Natural killer cell (primary cell): ENCODE measurements around the gene TNK1. TPM values are rescaled to one million over a fixed set of nuclear protein-coding genes. Genes with fewer than 3 reads are reported as not detected.
A peak's percentile ranks its signal among the peaks of the same experiment; 100 is the strongest.

Experiments
- ATAC-seq, 3 donors: fragments of 150-1000 bp in 2 of 3; fragments of 200-7000 bp in 1 of 3; cut with Tn5 transposase; 1 replicate in 1 of 3; 2 replicates in 2 of 3; pipeline ENCODE4 v1.10.0; 2021; ENCODE audit warnings: mild to moderate bottlenecking in 2 of 3, moderate library complexity in 2 of 3
- DNase-seq, 2 donors: peaks; one replicate each; pipeline versions ENCODE4 v3.0.0 to v3.0.0-alpha.2; 2013 to 2021; ENCODE audit warnings: mixed read lengths in 1 of 2
- H3K27ac ChIP-seq: one replicate; pipeline ENCODE4 v1.5.1; 2013; ENCODE audit warnings: mild to moderate bottlenecking, low read length
- H3K27me3 ChIP-seq: one replicate; pipeline ENCODE4 v1.6.1; 2013; ENCODE audit warnings: low read length; ENCODE audit not compliant: control insufficient read depth, insufficient read depth
- H3K36me3 ChIP-seq: one replicate; pipeline ENCODE4 v1.6.1; 2013; ENCODE audit warnings: low read length; ENCODE audit not compliant: control insufficient read depth, insufficient read depth
- H3K4me1 ChIP-seq: one replicate; pipeline ENCODE4 v1.6.1; 2013; ENCODE audit warnings: low read length; ENCODE audit not compliant: control insufficient read depth, insufficient read depth
- H3K4me3 ChIP-seq: one replicate; pipeline ENCODE4 v1.5.1; 2013; ENCODE audit warnings: low read length
- H3K9me3 ChIP-seq: one replicate; pipeline ENCODE4 v1.6.1; 2013; ENCODE audit warnings: low read length; ENCODE audit not compliant: control insufficient read depth, insufficient read depth
- H3K27ac Mint-ChIP-seq, 2 donors: one replicate each; pipeline ENCODE4 v1.8.0; 2022; ENCODE audit warnings: mild to moderate bottlenecking in 2 of 2, mixed read lengths in 2 of 2, moderate library complexity in 1 of 2
- H3K27me3 Mint-ChIP-seq, 2 donors: one replicate each; pipeline ENCODE4 v1.8.0; 2022; ENCODE audit warnings: low read depth in 2 of 2, mixed read lengths in 2 of 2
- H3K36me3 Mint-ChIP-seq: one replicate; pipeline ENCODE4 v1.8.0; 2022; ENCODE audit warnings: mixed read lengths
- H3K4me1 Mint-ChIP-seq, 2 donors: one replicate each; pipeline ENCODE4 v1.8.0; 2022; ENCODE audit warnings: mixed read lengths in 2 of 2
- H3K4me3 Mint-ChIP-seq: one replicate; pipeline ENCODE4 v1.8.0; 2022; ENCODE audit warnings: mild to moderate bottlenecking, moderate library complexity, mixed read lengths
- H3K9me3 Mint-ChIP-seq, 2 donors: one replicate each; pipeline ENCODE4 v1.8.0; 2022; ENCODE audit warnings: mixed read lengths in 2 of 2
- WGBS: methylation state at CpG from one replicate; pipeline ENCODE4 v1.1.7; 2013; ENCODE audit warnings: missing lambda C conversion rate; ENCODE audit not compliant: insufficient coverage; 5-methylcytosine and 5-hydroxymethylcytosine counted together
- intact Hi-C: fragments of 100-400 bp; cut with micrococcal nuclease; formaldehyde crosslinking; loops from one replicate; pipeline ENCODE4 v1.14.2; 2022
- total RNA-seq, 4 donors: library from RNA; stranded (reverse); fragments of 120-200 nt in 1 of 4; gene quantifications; one replicate each; pipeline versions ENCODE4 v1.2.3 to v1.2.4, GENCODE V29; 2013 to 2022
- TF ChIP-seq, protein P1 (sequence below): fragments of 200-600 bp; IDR thresholded peaks from one replicate; pipeline ENCODE4 v1.8.0; 2022; ENCODE audit warnings: antibody characterized with exemption

TNK1 gene
- total RNA-seq, 3 donors from 2014 or later (not counting 1 experiment from before 2014, with no cell fraction given) = 0.18 to 1.7 (median 0.73) TPM

DNA sequence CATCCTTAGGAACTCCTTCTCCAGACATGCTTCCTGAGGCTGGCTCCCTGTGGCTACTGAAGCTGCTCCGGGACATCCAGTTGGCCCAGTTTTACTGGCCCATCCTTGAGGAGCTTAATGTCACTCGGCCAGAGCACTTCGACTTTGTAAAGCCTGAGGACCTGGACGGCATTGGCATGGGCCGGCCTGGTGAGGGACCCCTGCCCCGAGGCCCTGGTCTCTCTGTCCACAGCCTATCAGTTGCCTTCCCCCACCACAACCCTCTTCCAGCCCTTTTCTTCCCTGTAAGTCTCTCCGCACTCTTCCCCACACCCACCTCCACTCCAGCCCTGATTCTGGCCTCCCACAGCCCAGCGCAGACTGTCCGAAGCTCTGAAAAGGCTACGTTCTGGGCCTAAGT is 2.0 kb downstream of the TNK1 start:
- Mint-ChIP-seq H3K4me3 (peak overlapping the region; percentile 55), H3K36me3 (peaks cover 10% of the 10 kb centered on the region), H3K27me3 (peaks cover 30 to 38% of the 10 kb centered on the region in 2 donors), H3K27ac (no peak overlapping the region), H3K4me1 (peaks cover 0 to 11% of the 10 kb centered on the region in 2 donors), H3K9me3 (no peaks in the 10 kb centered on the region)
- Histone ChIP-seq H3K36me3 (no peaks in the 10 kb centered on the region), H3K4me1 (peaks cover 22% of the 10 kb centered on the region), H3K27ac (no peak overlapping the region), H3K4me3 (no peak overlapping the region), H3K27me3 (peaks cover 27% of the 10 kb centered on the region), H3K9me3 (no peaks in the 10 kb centered on the region)
- TF ChIP-seq, protein P1, sequence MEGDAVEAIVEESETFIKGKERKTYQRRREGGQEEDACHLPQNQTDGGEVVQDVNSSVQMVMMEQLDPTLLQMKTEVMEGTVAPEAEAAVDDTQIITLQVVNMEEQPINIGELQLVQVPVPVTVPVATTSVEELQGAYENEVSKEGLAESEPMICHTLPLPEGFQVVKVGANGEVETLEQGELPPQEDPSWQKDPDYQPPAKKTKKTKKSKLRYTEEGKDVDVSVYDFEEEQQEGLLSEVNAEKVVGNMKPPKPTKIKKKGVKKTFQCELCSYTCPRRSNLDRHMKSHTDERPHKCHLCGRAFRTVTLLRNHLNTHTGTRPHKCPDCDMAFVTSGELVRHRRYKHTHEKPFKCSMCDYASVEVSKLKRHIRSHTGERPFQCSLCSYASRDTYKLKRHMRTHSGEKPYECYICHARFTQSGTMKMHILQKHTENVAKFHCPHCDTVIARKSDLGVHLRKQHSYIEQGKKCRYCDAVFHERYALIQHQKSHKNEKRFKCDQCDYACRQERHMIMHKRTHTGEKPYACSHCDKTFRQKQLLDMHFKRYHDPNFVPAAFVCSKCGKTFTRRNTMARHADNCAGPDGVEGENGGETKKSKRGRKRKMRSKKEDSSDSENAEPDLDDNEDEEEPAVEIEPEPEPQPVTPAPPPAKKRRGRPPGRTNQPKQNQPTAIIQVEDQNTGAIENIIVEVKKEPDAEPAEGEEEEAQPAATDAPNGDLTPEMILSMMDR = no peak
- intact Hi-C loops = no loop called here
- ATAC-seq (no peak), DNase-seq (no peak)
- 99% methylated on average over 10 of the region's 10 CpGs for WGBS

DNA sequence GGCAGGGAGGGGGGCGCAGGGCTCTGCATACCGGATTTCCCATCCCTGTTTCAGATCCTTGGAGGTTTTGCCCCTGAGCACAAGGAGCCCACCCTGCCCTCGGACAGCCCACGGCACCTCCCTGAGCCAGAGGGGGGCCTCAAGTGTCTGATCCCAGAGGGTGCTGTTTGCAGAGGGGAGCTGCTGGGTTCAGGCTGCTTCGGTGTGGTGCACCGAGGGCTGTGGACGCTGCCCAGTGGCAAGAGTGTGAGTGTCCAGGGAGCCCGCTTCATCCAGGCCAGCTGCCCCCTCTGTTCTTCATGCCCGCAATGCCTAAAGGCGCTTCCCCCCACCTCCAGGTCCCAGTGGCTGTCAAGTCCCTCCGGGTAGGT is 2.5 kb downstream of the TNK1 start:
- TF ChIP-seq, protein P1 = no peak
- peaks cover 27% of the 10 kb centered on the region for H3K27me3 ChIP-seq
- H3K4me1 ChIP-seq = peaks cover 22% of the 10 kb centered on the region
- peaks cover 4% of the 10 kb centered on the region for H3K36me3 ChIP-seq
- DNase-seq = no peak
- no peaks in the 10 kb centered on the region for H3K9me3 ChIP-seq
- 93% methylated on average over 11 of the region's 11 CpGs for WGBS
- Mint-ChIP-seq H3K27ac (no peak overlapping the region), H3K9me3 (no peaks in the 10 kb centered on the region), H3K27me3 (peaks cover 30 to 35% of the 10 kb centered on the region in 2 donors), H3K4me1 (peaks cover 0 to 11% of the 10 kb centered on the region in 2 donors), H3K36me3 (peaks cover 10% of the 10 kb centered on the region), H3K4me3 (peak overlapping the region; percentile 45)
- intact Hi-C loops = no loop called here
- no peak overlapping the region for H3K4me3 ChIP-seq
- no peak overlapping the region for H3K27ac ChIP-seq
- ATAC-seq = no peak

DNA sequence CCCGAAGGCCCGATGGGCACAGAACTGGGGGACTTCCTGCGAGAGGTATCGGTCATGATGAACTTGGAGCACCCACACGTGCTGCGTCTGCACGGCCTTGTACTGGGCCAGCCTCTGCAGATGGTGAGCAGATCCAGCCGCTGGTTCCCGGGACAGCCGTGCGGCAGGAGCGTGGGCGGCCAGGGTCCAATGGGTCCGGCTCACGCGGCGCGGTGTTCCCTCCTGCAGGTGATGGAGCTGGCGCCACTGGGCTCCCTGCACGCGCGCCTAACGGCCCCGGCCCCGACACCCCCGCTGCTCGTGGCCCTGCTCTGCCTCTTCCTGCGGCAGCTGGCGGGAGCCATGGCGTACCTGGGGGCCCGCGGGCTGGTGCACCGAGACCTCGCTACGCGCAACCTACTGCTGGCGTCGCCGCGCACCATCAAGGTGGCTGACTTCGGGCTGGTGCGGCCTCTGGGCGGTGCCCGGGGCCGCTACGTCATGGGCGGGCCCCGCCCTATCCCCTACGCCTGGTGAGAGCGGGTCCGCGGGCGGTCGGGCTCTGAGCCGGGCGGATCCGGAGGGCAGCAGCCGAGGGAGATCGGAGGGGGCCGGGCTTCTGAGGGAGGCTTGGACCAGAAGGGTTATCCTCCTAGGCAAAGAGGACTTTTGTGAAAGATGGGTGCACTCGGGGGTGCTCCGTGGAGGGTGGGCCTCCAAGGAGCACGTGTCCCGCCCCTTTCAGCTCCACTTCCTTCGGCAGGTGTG is 3.0 kb downstream of the TNK1 start:
- H3K9me3 ChIP-seq = no peaks in the 10 kb centered on the region
- peaks cover 0 to 11% of the 10 kb centered on the region in 2 donors for H3K4me1 Mint-ChIP-seq
- peaks cover 27% of the 10 kb centered on the region for H3K27me3 ChIP-seq
- peaks cover 9% of the 10 kb centered on the region for H3K36me3 Mint-ChIP-seq
- H3K9me3 Mint-ChIP-seq = no peaks in the 10 kb centered on the region
- ATAC-seq (peak; percentile 91 to 97 (median 96)), DNase-seq (peak; percentile 59 to 92)
- peaks cover 8% of the 10 kb centered on the region for H3K36me3 ChIP-seq
- peak overlapping the region; percentile 45 for H3K27ac ChIP-seq
- H3K4me1 ChIP-seq = peaks cover 22% of the 10 kb centered on the region
- H3K4me3 ChIP-seq = peak overlapping the region; percentile 56
- peak overlapping the region; percentile 77 for H3K4me3 Mint-ChIP-seq
- TF ChIP-seq, protein P1 = no peak
- H3K27me3 Mint-ChIP-seq = peaks cover 28 to 35% of the 10 kb centered on the region in 2 donors
- 10% methylated on average over 65 of the region's 65 CpGs for WGBS
- intact Hi-C loops = no loop called here
- H3K27ac Mint-ChIP-seq = peak overlapping the region in 1 of 2 donors; percentile 60
